ENCODE data around the gene BCAS3. TPM values are rescaled to one million over a fixed set of nuclear protein-coding genes. Genes with fewer than 3 reads are reported as not detected.

Gene BCAS3
- total RNA-seq, 1 experiment from 2014 or later = 26.3 TPM

GRCh38 chr17:61395983-61396585 lies 718.4 kb downstream of the BCAS3 start:
- no peaks in the 10 kb centered on the region for H3K9me2 ChIP-seq (ENCODE audit: insufficient read depth)
- H3K79me2 ChIP-seq (ENCODE audit: insufficient read depth, low read length) = no peaks in the 10 kb centered on the region
- no TSS peak for BruUV-seq (replicated peaks)
- no peak overlapping the region for H3K4me3 ChIP-seq (replicated peaks in 1 of 2; ENCODE audit: low read depth in 1 of 2, low read length in 2 of 2)
- ChIA-PET CTCF (no interaction called here), RAD21 (ENCODE audit: low non-redundant PET in 1 of 2, low total read pairs in 2 of 2, uncharacterized antibody in 2 of 2, unreplicated experiment in 2 of 2) (no interaction called here), POLR2A (no interaction called here)
- TF ChIP-seq MAX (IDR thresholded peaks at IDR 0.05) (no peak), ZNF274 (IDR thresholded peaks at IDR 0.05; ENCODE audit: low read depth, low read length) (no peak), JUND (IDR thresholded peaks at IDR 0.05) (no peak), ELF1 (IDR thresholded peaks at IDR 0.05; ENCODE audit: borderline replicate concordance, low read depth) (no peak)
- intact Hi-C loops (cut with micrococcal nuclease) = no loop called here
- H2AFZ ChIP-seq (ENCODE audit: low read depth, low read length, poor library complexity, severe bottlenecking) = no peak overlapping the region
- no peak overlapping the region for H3K4me2 ChIP-seq (ENCODE audit: low read length)
- no peak for DNase-seq (ENCODE audit: low read depth, low spot score)
- peaks cover 12 to 13% of the 10 kb centered on the region in 2 experiments; a peak in 3 of 4 replicates for H3K4me1 ChIP-seq (ENCODE audit: control insufficient read depth in 1 of 2, insufficient read depth in 2 of 2, low read length in 2 of 2)
- no peaks in the 10 kb centered on the region for H4K20me1 ChIP-seq (ENCODE audit: insufficient read depth)
- H3K9ac ChIP-seq (ENCODE audit: low read length) = no peak overlapping the region
- H3K9me3 ChIP-seq (ENCODE audit: control insufficient read depth in 1 of 2, insufficient read depth in 1 of 2, low read depth in 1 of 2, low read length in 2 of 2) = no peaks in the 10 kb centered on the region
- no peak for ATAC-seq
- no peaks in the 10 kb centered on the region for H3K27me3 ChIP-seq (ENCODE audit: insufficient read depth, low read length)
- no peaks in the 10 kb centered on the region for H3K36me3 ChIP-seq (ENCODE audit: control insufficient read depth in 1 of 2, insufficient read depth in 2 of 2, low read length in 2 of 2)
- no peak overlapping the region for H3K27ac ChIP-seq (ENCODE audit: low read depth, low read length)

GRCh38 chr17:61396586-61397085 lies 719.0 kb downstream of the BCAS3 start:
- Histone ChIP-seq H3K4me1 (ENCODE audit: control insufficient read depth in 1 of 2, insufficient read depth in 2 of 2, low read length in 2 of 2) (peaks cover 12 to 13% of the 10 kb centered on the region in 2 experiments; a peak in 3 of 4 replicates), H3K79me2 (ENCODE audit: insufficient read depth, low read length) (no peaks in the 10 kb centered on the region), H2AFZ (ENCODE audit: low read depth, low read length, poor library complexity, severe bottlenecking) (no peak overlapping the region), H3K36me3 (ENCODE audit: control insufficient read depth in 1 of 2, insufficient read depth in 2 of 2, low read length in 2 of 2) (no peaks in the 10 kb centered on the region), H3K9ac (ENCODE audit: low read length) (no peak overlapping the region), H3K4me3 (replicated peaks in 1 of 2; ENCODE audit: low read depth in 1 of 2, low read length in 2 of 2) (no peak overlapping the region), H3K9me3 (ENCODE audit: control insufficient read depth in 1 of 2, insufficient read depth in 1 of 2, low read depth in 1 of 2, low read length in 2 of 2) (no peaks in the 10 kb centered on the region), H3K4me2 (ENCODE audit: low read length) (no peak overlapping the region), H3K27me3 (ENCODE audit: insufficient read depth, low read length) (no peaks in the 10 kb centered on the region), H3K9me2 (ENCODE audit: insufficient read depth) (no peaks in the 10 kb centered on the region), H4K20me1 (ENCODE audit: insufficient read depth) (no peaks in the 10 kb centered on the region), H3K27ac (ENCODE audit: low read depth, low read length) (no peak overlapping the region)
- POLR2A ChIA-PET = no interaction called here
- intact Hi-C loops (cut with micrococcal nuclease) = no loop called here
- ATAC-seq (no peak), DNase-seq (ENCODE audit: low read depth, low spot score) (no peak)
- RAD21 ChIA-PET (ENCODE audit: low non-redundant PET in 1 of 2, low total read pairs in 2 of 2, uncharacterized antibody in 2 of 2, unreplicated experiment in 2 of 2) = no interaction called here
- no TSS peak for BruUV-seq (replicated peaks)
- CTCF ChIA-PET = no interaction called here
- TF ChIP-seq SP1 (IDR thresholded peaks at IDR 0.05; ENCODE audit: low read depth) (no peak), SRF (IDR thresholded peaks at IDR 0.05; ENCODE audit: low read depth) (no peak), ZNF274 (IDR thresholded peaks at IDR 0.05; ENCODE audit: low read depth, low read length) (no peak), REST (IDR thresholded peaks at IDR 0.05; ENCODE audit: low read depth) (no peak), MAX (IDR thresholded peaks at IDR 0.05) (no peak), ZFX (IDR thresholded peaks at IDR 0.05) (no peak), JUND (IDR thresholded peaks at IDR 0.05) (no peak), ZBTB33 (IDR thresholded peaks at IDR 0.05; ENCODE audit: extremely low read depth, insufficient replicate concordance, low read length) (no peak), CTCF (IDR thresholded peaks at IDR 0.05 in 2 of 3, conservative IDR thresholded peaks at IDR 0.05 in 1 of 3; ENCODE audit: borderline replicate concordance in 1 of 3, insufficient read depth in 1 of 3, low read depth in 2 of 3, low read length in 2 of 3) (no peak), ELF1 (IDR thresholded peaks at IDR 0.05; ENCODE audit: borderline replicate concordance, low read depth) (no peak)

All from HCT116 (cell line).